ENCODE results near the gene DIDO1. TPM values are rescaled to one million over a fixed set of nuclear protein-coding genes. Genes with fewer than 3 reads are reported as not detected.

Gene DIDO1
- total and polyA plus RNA-seq, 9 donors: 35.0 to 42.0 (median 38.2) TPM

DNA sequence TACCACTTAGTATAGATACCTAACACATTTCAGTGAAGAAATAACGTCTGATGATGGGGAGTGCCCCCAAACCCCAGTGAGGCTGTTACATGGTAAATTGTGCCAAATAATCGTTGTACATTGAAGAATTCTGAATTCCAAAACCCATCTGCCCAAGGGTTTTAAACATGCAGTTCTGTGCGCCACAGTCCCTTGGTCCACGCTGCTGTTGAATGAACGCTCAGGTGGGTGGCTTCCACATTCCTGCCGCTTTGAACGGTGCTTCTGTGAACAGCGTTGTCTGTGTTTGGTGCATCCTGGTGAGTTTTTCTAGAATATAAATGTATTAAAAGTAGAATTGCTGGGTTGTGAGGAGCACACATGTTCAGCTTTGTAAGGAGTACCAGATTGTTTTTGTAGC is 14.6 kb upstream of the DIDO1 start:
- H3K4me3 ChIP-seq (ENCODE audit: low read length): no peak overlapping the region
- no peaks in the 10 kb centered on the region for H3K27me3 ChIP-seq (ENCODE audit: control insufficient read depth, insufficient read depth, low read length)
- peaks cover 46% of the 10 kb centered on the region for H3K36me3 ChIP-seq (ENCODE audit: control insufficient read depth, insufficient read depth, low read length)
- peaks cover 21% of the 10 kb centered on the region for H3K4me1 ChIP-seq (ENCODE audit: control insufficient read depth, insufficient read depth, low read length)
- H3K9me3 ChIP-seq (replicated peaks; ENCODE audit: control insufficient read depth, low read depth, low read length): no peaks in the 10 kb centered on the region
- no peak for DNase-seq
- no peak overlapping the region for H3K27ac ChIP-seq (ENCODE audit: low read length)
- 93% methylated on average over 7 of the region's 8 CpGs for WGBS (ENCODE audit: insufficient coverage)

DNA sequence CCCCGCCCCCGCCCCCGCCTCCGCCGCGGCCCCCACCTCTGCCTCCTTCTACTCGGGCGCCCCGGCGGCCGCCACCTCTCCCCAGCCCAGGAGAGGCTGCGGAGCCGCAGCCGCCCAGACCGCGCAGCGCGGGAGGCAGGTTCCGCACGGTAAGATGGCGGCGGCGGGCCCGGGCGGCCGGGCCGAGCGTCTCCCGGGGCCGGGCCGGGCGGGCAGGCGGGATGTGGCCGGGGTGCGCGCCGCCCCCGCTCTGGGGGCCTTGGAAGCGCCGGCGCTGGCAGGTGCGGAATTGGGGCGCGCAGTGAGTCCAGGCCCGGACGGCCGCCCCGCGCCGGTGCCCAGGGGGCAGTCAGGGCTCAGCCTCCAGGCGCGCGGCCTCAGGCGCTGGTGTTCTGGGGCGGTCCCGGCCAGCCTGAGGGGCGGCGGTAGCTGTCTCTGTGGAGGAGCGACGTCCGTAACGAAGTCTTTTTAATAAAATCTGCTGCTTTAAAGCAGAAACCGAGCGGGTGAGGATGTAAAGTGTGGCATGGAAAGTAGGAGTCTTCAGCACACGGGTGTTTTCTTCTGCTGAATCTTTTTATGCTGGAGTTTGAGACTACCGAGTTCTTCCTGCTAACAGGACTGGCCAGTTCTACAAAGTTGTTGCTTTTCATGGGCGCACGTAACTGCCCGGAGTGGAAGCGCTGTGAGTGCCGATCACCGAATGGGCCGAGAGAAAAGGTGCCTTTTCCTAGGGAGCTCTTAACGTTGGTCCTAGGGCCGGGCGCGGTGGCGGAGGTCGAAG is 12.0 kb upstream of the DIDO1 start, which contains the start of gene GID8:
Gene GID8 (plus strand): TSS at position 43 of the 784 bp plus-strand sequence. CDS start 3,356 bp downstream, outside the sequence.
- H3K9me3 ChIP-seq (replicated peaks; ENCODE audit: control insufficient read depth, low read depth, low read length): no peaks in the 10 kb centered on the region

DNA sequence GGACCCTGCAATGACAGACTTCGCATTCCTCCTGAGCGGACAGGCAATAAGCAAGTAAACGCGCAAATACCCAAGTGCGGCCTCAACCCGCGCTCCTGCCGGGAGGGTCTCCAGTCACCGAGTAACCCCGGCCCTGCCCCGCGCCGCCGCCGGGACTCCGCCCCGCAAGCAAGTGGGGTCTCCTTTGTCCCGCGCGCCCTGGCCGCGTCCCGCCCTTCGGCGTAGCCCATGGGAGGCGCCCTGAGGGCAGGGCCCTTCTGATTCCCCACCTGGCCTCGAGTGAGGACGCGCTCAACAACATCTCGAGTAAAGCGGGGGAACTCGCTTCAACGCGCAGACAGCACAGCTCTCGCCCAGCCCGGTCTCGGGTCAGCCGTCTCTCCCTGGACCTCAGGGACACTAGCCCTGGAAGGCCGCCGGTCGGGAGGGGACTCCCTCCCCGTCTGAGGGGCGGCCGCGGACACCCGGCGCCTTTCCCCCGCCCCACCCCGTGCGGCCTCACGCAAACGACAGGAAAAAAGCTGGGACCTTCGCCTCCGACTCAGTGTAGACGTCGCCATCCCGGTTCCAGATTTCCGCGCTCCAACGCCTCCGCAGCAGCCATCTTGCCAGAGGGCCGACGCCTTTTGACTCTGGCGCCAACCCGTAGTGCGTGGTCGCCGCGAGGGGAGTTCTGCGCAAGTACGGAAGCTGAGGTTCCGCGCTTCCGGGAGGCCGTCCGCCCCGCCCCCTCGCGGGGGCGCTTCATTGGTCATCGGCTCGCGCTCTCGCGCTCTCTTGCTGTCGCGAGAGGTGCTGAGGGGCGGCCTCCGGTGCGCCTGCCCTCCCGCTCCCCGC is 11.2 kb upstream of the DIDO1 start:
- peak overlapping the region; percentile 99 for H3K4me3 ChIP-seq (ENCODE audit: low read length)
- peak; percentile 98 for DNase-seq
- H3K36me3 ChIP-seq (ENCODE audit: control insufficient read depth, insufficient read depth, low read length): peaks cover 31% of the 10 kb centered on the region
- no peaks in the 10 kb centered on the region for H3K27me3 ChIP-seq (ENCODE audit: control insufficient read depth, insufficient read depth, low read length)
- H3K4me1 ChIP-seq (ENCODE audit: control insufficient read depth, insufficient read depth, low read length): peaks cover 25% of the 10 kb centered on the region
- no peaks in the 10 kb centered on the region for H3K9me3 ChIP-seq (replicated peaks; ENCODE audit: control insufficient read depth, low read depth, low read length)
- H3K27ac ChIP-seq (ENCODE audit: low read length): peak overlapping the region; percentile 94
- under 1% methylated on average over 76 of the region's 92 CpGs for WGBS (ENCODE audit: insufficient coverage)

More for the DNA sequence above, 12.0 kb upstream of the DIDO1 start, which contains the start of gene GID8:
- no peaks in the 10 kb centered on the region for H3K27me3 ChIP-seq (ENCODE audit: control insufficient read depth, insufficient read depth, low read length)
- peak within 1 kb of the TSS; percentile 99 for H3K4me3 ChIP-seq (ENCODE audit: low read length)
- H3K27ac ChIP-seq (ENCODE audit: low read length): peak within 1 kb of the TSS; percentile 94
- DNase-seq: peak; percentile 65
- peaks cover 25% of the 10 kb centered on the region for H3K4me1 ChIP-seq (ENCODE audit: control insufficient read depth, insufficient read depth, low read length)
- under 1% methylated on average over 73 of the region's 79 CpGs for WGBS (ENCODE audit: insufficient coverage)
- peaks cover 39% of the 10 kb centered on the region for H3K36me3 ChIP-seq (ENCODE audit: control insufficient read depth, insufficient read depth, low read length)

DNA sequence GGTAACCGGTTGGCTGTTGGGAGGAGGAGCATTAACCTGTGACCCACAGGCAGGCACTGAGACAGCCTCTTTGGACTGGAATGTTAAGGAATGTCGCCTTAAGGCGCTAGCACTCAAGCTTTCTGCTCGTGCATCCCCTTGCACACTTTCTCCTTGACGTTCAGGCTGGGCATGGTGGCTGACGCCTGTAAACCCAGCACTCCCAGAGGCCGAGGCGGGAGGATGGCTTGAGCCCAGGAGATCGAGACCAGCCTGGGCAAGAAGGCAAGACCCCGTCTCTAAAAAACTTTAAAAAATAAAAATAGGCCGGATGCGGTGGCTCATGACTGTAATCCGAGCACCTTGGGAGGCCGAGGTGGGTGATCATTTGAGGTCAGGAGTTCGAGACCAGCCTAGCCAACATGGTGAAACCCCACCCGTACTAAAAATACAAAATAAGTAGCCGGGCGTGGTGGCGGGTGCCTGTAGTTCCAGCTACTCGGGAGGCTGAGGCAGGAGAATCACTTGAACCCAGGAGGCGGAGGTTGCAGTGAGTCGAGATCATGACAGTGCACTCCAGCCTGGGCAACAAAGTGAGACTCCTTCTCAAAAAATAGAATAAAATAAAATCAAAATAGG is 9.8 kb upstream of the DIDO1 start:
- Histone ChIP-seq H3K4me1 (ENCODE audit: control insufficient read depth, insufficient read depth, low read length) (peaks cover 25% of the 10 kb centered on the region), H3K4me3 (ENCODE audit: low read length) (no peak overlapping the region), H3K36me3 (ENCODE audit: control insufficient read depth, insufficient read depth, low read length) (peaks cover 22% of the 10 kb centered on the region), H3K9me3 (replicated peaks; ENCODE audit: control insufficient read depth, low read depth, low read length) (no peaks in the 10 kb centered on the region), H3K27ac (ENCODE audit: low read length) (no peak overlapping the region), H3K27me3 (ENCODE audit: control insufficient read depth, insufficient read depth, low read length) (no peaks in the 10 kb centered on the region)
- DNase-seq: no peak
- 81% methylated on average over 13 of the region's 22 CpGs for WGBS (ENCODE audit: insufficient coverage)

DNA sequence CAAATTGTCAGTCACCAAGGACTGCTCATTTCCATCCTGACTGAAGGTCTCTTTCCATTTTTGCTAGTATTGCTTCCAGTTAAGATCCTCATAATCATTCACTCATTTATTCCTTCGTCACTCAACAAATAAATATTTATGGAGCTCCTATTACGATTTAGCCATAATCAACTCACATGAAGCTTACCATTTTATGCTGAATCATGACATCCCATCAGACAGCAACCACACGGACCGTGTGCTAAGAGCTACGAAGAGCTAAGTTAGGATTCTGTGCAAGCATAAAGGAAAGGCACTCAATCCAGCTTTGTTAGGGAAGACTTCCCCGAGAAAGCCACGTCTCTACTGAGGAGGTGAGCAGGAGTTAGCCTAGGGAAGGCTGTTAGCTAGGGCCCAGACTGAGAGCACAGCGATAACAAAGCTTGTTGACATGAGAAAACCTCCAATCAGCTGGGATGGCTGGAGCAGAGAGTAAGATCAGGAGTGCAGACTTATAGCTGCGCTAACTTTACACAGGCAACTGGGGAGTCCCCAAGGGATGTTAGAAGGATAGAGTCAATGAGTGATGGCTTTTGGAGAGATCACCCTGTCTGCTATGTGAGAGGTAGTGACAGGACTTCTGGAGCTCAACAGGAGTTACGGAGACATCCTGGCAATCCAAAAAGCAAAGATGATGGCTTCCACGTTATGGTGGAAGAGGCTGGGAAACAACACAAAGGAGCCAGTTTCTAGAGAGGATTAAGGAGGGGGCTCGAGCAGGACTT is 9.1 kb upstream of the DIDO1 start:
- Histone ChIP-seq H3K36me3 (ENCODE audit: control insufficient read depth, insufficient read depth, low read length) (peaks cover 19% of the 10 kb centered on the region), H3K27ac (ENCODE audit: low read length) (no peak overlapping the region), H3K27me3 (ENCODE audit: control insufficient read depth, insufficient read depth, low read length) (no peaks in the 10 kb centered on the region), H3K9me3 (replicated peaks; ENCODE audit: control insufficient read depth, low read depth, low read length) (no peaks in the 10 kb centered on the region), H3K4me1 (ENCODE audit: control insufficient read depth, insufficient read depth, low read length) (peaks cover 25% of the 10 kb centered on the region), H3K4me3 (ENCODE audit: low read length) (no peak overlapping the region)
- DNase-seq: no peak
- WGBS (ENCODE audit: insufficient coverage): 84% methylated on average over 8 of the region's 12 CpGs

DNA sequence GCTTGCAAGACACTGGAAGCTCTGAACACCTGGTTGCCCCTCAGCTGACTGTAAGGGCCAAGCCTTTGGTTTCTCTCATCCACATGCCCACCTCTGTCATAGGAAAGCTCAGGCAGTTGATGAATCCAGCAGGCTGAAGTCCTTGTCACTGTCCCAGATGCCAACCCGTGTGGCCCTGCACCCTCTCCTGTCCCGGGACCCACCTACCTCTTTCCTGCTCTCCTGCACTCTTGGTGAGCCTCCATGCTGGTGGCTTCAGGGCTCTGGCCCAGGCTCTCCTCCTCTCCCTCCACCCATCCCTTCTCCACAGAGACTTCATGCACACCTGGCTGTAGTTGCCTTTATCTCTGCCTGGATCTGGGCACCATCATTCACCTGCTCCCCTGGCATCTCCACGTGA is 7.7 kb upstream of the DIDO1 start:
- no peak overlapping the region for H3K4me3 ChIP-seq (ENCODE audit: low read length)
- H3K27me3 ChIP-seq (ENCODE audit: control insufficient read depth, insufficient read depth, low read length): no peaks in the 10 kb centered on the region
- H3K9me3 ChIP-seq (replicated peaks; ENCODE audit: control insufficient read depth, low read depth, low read length): no peaks in the 10 kb centered on the region
- H3K4me1 ChIP-seq (ENCODE audit: control insufficient read depth, insufficient read depth, low read length): peaks cover 20% of the 10 kb centered on the region
- peaks cover 19% of the 10 kb centered on the region for H3K36me3 ChIP-seq (ENCODE audit: control insufficient read depth, insufficient read depth, low read length)
- WGBS (ENCODE audit: insufficient coverage): 75% methylated on average over 3 of the region's 3 CpGs
- no peak overlapping the region for H3K27ac ChIP-seq (ENCODE audit: low read length)
- DNase-seq: no peak

DNA sequence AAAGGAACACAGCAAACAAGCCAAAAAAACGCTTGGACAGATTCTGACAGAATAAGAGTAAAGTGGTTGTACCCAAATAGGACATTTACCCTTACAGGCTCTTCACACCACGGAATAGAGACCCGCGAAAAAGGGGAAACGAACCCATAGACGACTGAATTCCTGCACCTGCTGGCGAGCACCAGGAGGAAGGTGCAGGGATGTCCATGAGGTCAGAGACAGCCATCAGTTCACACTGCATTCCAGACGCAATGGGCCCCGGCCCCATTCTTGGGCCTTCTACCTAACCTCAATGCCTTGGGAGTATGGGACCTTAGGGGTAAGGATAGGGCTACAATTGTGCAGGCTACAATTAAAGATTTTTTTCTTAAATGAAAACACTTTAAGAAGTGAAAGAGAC is 5.2 kb upstream of the DIDO1 start:
- Histone ChIP-seq H3K9me3 (replicated peaks; ENCODE audit: control insufficient read depth, low read depth, low read length) (no peaks in the 10 kb centered on the region), H3K27ac (ENCODE audit: low read length) (no peak overlapping the region)

DNA sequence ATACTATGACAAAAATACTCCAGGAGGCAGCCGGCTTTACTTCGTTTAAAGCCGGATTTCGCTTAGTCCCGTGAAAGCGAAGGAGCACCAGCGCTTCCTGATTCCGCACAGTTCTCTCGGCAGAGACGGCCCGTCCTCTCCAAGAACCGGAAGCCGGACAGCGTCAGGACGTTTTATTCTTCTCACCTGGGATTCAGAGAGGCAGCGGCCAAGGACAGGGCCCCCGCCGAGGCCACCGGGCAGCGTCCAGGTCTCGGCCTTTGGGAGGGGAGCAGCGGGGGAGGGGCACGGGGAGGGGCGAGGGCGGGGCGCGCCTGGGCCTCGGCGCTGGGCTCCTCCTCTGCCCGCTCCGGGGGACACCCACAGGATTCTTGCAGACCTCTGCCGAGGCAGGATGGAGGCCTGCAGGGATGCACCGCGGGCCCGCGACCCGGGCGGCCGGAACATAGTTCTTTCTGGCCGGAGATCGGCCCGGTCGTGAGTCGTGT is 2.8 kb upstream of the DIDO1 start:
- H3K4me1 ChIP-seq (ENCODE audit: control insufficient read depth, insufficient read depth, low read length): peaks cover 36% of the 10 kb centered on the region
- WGBS (ENCODE audit: insufficient coverage): 4% methylated on average over 44 of the region's 44 CpGs
- H3K36me3 ChIP-seq (ENCODE audit: control insufficient read depth, insufficient read depth, low read length): peaks cover under 1% of the 10 kb centered on the region
- peak overlapping the region; percentile 73 for H3K27ac ChIP-seq (ENCODE audit: low read length)
- DNase-seq: peak; percentile 79
- H3K4me3 ChIP-seq (ENCODE audit: low read length): peak overlapping the region; percentile 40
- H3K9me3 ChIP-seq (replicated peaks; ENCODE audit: control insufficient read depth, low read depth, low read length): no peaks in the 10 kb centered on the region
- no peaks in the 10 kb centered on the region for H3K27me3 ChIP-seq (ENCODE audit: control insufficient read depth, insufficient read depth, low read length)

More for the DNA sequence above, 5.2 kb upstream of the DIDO1 start:
- H3K36me3 ChIP-seq (ENCODE audit: control insufficient read depth, insufficient read depth, low read length): peaks cover 19% of the 10 kb centered on the region
- no peaks in the 10 kb centered on the region for H3K27me3 ChIP-seq (ENCODE audit: control insufficient read depth, insufficient read depth, low read length)
- DNase-seq: no peak
- H3K4me3 ChIP-seq (ENCODE audit: low read length): no peak overlapping the region
- peaks cover 36% of the 10 kb centered on the region for H3K4me1 ChIP-seq (ENCODE audit: control insufficient read depth, insufficient read depth, low read length)
- WGBS (ENCODE audit: insufficient coverage): 83% methylated on average over 6 of the region's 9 CpGs

DNA sequence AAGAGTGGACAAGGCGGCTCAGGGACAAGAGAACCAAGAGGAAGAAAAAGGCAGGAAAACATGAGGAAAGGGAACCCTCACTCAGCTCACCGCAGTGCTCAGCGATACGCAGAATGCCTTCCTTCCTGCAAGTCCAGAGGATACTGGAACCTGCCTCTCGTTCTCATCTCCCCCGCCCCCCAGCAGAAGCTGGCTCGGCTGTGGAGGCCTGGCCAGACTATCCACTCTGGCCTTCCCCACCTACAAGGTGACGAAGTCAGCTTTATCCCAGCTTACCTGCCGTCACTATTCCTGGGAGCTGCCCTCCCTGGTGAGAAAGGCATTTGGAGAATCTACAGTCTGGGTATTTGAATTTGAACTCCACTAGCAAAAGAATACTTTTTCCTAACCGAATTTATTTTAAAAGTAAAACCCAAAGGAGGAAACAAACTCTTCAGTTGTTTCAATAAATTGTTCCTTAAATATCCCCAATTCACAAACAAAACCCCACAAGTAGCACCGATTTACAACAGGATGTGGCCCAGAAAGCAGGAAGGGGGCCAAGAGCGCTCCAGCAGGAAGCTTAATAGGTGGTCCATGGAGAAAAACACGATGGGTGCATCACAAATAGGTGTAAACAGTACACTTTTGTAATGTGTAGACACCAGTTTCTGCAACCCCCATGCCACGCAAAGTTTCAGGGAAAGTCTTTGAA is 2.1 kb upstream of the DIDO1 start:
- Histone ChIP-seq H3K4me1 (ENCODE audit: control insufficient read depth, insufficient read depth, low read length) (peaks cover 39% of the 10 kb centered on the region), H3K4me3 (ENCODE audit: low read length) (peak overlapping the region; percentile 40), H3K9me3 (replicated peaks; ENCODE audit: control insufficient read depth, low read depth, low read length) (no peaks in the 10 kb centered on the region), H3K36me3 (ENCODE audit: control insufficient read depth, insufficient read depth, low read length) (no peaks in the 10 kb centered on the region), H3K27me3 (ENCODE audit: control insufficient read depth, insufficient read depth, low read length) (no peaks in the 10 kb centered on the region), H3K27ac (ENCODE audit: low read length) (peak overlapping the region; percentile 73)
- peak; percentile 24 for DNase-seq
- WGBS (ENCODE audit: insufficient coverage): 47% methylated on average over 8 of the region's 14 CpGs

Measured in muscle of leg (tissue), 11 donors.